Measurements from ENCODE around the gene VSTM4.

- TF ChIP-seq CTCF (IDR thresholded peaks at IDR 0.05) (no peak), REST (IDR thresholded peaks at IDR 0.05; ENCODE audit: insufficient read depth in 1 of 2, low read depth in 2 of 2, low read length in 1 of 2) (no peak)
These were observed 91.6 kb downstream of the VSTM4 start for GRCh38 chr10:49023752-49024151.
